Skin epidermis (tissue), 12 donors: ENCODE data around the gene RNASEH2A.
A peak's percentile ranks its signal among the peaks of the same experiment; 100 is the strongest.

Experiments
- H3K27ac ChIP-seq, 21 experiments: fragments of 200-600 bp; sonication (generic) in 11 of 21; one replicate each; pipeline ENCODE4 v1.5.0; 2020; ENCODE audit warnings: mild to moderate bottlenecking in 3 of 21, inconsistent platforms in 2 of 21, moderate library complexity in 2 of 21
- H3K4me3 ChIP-seq, 7 experiments: fragments of 200-600 bp; sonication (generic) in 2 of 7; one replicate each; pipeline ENCODE4 v1.5.0; 2020; ENCODE audit warnings: inconsistent platforms in 2 of 7, mild to moderate bottlenecking in 2 of 7, moderate library complexity in 1 of 7

RNASEH2A gene

DNA sequence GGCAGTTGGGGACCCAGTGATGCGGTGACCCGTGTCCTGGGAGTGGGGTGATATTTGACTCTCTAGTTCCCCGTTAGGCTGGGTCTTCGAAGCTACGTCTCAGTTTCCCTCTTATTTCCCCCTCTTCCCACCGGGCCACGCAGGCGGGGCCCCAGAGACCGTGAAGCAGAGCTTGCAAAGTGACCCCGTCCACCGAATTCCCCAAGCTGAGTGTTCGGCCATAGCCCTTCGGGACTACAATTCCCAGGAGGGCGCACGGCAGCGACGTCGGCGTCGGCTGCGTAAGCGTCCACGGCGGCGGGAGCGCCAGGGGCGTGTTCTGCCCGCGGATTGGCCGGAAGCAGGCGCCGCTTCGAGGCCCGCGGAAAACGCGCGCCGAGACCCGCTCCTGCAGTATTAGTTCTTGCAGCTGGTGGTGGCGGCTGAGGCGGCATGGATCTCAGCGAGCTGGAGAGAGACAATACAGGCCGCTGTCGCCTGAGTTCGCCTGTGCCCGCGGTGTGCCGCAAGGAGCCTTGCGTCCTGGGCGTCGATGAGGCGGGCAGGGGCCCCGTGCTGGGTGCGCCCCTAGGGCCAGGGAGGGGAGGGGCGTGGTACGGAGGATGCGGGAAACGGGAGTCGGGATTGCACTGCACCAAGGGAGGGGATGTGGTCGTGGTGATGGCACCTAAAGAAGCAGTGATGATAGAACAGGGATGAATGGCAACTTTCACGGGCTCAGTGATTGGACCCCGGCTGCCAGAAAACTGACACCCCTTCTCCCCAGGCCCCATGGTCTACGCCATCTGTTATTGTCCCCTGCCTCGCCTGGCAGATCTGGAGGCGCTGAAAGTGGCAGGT is at the start of gene RNASEH2A:
TSS of gene RNASEH2A (plus strand) at position 343 of the 840 bp plus-strand sequence. CDS start at position 433, 90 bp downstream.
- peak within 1 kb of the TSS; percentile 57 to 67 (median 61) for H3K4me3 ChIP-seq
- H3K27ac ChIP-seq: peak within 1 kb of the TSS in 19 of 21 experiments; percentile 7 to 83 (median 68)

DNA sequence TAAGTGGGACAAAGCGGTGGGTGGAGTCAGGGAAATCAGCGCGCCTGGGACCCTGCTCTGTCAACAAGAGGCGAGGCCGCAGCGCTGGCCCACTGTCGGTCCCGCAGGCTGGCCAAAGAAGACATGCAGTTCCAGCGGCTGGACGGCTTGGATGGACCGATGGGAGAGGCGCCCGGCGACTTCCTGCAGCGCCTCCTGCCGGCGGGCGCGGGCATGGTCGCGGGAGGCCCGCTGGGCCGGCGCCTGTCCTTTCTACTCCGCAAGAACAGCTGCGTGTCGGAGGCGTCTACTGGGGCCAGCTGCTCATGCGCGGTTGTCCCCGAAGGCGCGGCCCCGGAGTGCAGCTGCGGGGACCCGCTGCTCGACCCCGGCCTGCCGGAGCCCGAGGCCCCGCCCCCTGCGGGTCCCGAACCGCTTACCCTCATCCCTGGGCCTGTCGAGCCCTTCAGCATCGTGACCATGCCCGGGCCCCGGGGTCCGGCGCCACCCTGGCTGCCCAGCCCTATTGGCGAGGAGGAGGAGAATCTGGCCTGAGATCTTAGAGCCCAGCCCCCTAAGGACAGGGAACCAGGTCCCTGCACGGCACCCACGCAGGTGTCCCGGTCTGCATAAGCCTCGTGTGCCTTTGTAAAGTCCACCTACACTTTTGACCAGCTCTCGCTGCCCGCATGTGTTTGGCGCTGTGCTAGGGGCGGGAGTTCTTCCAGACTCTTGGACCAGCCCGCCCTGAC is 48.7 kb upstream of the RNASEH2A start:
- peak overlapping the region in 3 of 21 experiments; percentile 13 to 73 (median 59) for H3K27ac ChIP-seq
- H3K4me3 ChIP-seq: peak overlapping the region in 5 of 7 experiments; percentile 7 to 32 (median 18)

DNA sequence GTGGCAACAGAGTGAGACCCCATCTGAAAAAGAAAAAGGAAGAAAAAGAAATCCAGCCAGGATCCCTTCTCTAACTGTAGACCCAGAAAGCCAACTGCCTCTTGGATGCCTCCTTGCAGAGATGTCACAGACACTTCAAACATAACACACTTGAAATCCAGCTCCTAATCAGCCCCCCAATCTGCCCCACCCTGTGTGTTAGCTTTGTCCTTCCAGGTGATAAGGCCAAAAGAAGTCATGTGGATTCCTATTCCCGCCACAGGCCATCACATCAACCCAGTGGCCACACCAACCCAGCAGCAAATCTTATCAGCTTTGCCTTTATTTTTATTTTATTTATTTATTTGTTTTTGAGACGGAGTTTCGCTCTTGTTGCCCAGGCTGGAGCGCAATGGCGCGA is 46.7 kb upstream of the RNASEH2A start:
- no peak overlapping the region for H3K27ac ChIP-seq
- no peak overlapping the region for H3K4me3 ChIP-seq

DNA sequence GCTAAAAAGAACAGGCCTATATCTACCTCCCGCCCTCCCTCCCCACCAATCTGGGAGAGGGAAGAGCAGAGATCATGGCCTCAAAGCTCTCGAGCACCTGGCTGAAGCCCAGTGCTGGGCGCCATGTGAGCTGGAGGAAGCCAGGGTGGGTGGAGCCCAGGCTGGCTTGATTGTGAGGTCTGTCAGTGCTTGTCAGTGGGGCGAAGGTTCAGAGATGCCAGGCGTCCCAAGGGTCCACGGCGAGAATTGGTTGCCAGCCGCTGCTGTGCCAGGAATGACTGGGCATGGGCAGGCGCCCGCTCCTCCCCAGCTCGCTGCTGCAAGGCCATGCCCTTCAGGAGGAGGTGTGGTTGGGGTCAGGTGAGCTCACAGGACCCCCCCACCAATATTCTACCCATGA is 43.3 kb upstream of the RNASEH2A start:
- no peak overlapping the region for H3K4me3 ChIP-seq
- H3K27ac ChIP-seq: no peak overlapping the region

DNA sequence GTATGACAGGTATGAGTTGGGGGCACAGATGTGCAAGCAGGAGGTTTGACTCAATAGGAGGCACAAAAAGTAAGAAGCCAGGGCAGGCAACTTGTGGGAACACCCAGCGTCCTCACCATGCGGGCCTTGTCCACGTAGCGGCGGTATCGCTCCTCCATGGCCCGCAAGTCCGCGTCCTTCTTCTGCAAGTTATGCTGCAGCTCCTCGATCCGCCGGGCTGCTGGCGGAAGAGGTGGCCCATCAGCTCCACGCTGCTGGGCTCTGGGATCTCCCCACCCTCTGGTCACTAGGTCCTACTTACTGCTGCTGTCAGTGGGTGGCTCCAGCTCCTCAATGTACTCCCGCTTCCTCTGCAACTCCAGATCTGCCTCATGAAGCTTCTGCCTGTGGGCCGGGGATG is 41.7 kb upstream of the RNASEH2A start:
- H3K27ac ChIP-seq: no peak overlapping the region

DNA sequence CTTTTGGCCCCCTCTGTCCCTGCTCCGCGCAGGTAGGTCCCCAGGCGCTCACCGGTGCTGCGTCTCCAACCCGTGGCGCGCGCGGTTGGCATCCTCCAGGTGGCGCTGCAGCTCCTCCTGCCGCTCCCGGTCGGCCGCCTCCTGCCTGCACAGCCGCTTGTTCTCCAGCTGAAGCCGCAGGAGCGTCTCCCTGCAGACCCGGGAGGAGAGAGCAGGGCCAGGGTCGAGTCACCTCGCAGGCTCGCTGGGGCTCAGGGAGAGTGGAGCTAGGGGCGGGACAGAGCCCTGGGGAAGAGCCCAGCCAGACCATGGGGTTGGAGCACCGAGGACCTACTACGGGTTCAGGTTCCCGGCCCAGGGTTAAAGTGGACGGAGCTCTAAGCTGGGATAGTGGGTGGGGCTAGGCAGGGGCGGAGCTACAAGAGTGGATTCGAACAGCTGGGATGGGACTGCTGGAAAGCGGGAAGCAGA is 40.3 kb upstream of the RNASEH2A start:
- H3K4me3 ChIP-seq: peak overlapping the region in 6 of 7 experiments; percentile 7 to 40 (median 34)
- peak overlapping the region in 3 of 21 experiments; percentile 27 to 37 (median 33) for H3K27ac ChIP-seq

More for the DNA sequence above, 41.7 kb upstream of the RNASEH2A start:
- no peak overlapping the region for H3K4me3 ChIP-seq

DNA sequence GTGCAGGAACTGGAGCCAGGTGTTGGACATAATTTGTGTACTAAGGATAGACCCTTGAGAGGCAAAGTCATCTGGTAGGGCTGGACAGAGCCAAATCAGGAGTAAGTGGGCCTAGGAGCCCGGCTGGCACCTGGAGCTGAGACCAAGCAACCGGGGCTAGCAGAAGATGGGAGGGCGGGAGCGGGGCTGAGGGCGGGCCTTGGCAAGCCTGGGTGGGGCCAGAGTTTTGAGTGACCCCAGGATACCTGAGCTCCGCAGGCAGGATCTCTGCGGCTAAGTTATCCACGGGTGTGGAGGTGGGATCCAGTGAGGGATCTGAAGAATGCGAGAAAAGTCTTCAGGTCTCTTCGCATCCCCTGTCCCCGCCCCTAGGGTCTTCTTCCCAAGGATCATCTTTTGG is 39.2 kb upstream of the RNASEH2A start:
- Histone ChIP-seq H3K27ac (no peak overlapping the region), H3K4me3 (no peak overlapping the region)

DNA sequence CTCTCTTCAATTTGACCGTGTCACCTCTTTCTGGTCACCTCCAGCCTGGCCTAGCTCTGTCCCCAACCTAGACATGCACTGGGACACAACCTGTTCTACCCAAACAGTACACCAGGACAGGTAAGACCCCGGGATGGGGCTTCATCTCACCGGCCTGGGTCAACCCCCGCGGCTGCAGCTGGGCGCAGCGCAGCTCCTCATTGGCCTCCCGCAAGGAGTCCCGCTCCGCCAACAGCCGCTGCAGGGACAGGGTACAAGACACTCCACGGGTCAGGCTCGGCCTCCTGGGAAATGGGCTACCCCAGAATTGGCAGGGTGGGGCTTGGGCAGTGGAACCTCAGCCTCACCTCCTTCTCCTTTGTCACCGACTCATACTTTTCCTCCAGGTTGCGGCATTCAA is 38.7 kb upstream of the RNASEH2A start:
- H3K27ac ChIP-seq: no peak overlapping the region
- H3K4me3 ChIP-seq: no peak overlapping the region

DNA sequence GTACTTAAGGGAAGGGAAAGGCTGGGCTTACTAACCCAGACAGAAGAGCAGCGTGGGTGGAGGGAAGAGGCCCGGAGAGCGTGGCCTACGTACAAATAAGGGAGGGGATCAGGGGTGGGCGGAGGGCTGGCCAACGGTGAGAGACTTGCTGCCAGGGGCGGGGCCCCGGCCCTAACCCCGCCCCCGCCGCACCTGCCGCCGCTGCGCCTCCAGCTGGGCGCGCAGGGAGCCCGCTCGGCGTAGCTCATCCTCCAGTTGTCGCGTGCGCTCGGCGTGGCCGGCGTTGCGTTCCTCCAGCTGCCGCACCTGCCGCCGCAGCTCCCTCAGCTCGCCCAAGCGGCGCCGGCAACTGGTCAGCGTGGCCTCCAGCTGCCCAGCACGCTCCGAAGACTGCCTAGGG is 36.7 kb upstream of the RNASEH2A start:
- H3K27ac ChIP-seq: peak overlapping the region in 2 of 21 experiments; percentile 0 to 16
- no peak overlapping the region for H3K4me3 ChIP-seq

DNA sequence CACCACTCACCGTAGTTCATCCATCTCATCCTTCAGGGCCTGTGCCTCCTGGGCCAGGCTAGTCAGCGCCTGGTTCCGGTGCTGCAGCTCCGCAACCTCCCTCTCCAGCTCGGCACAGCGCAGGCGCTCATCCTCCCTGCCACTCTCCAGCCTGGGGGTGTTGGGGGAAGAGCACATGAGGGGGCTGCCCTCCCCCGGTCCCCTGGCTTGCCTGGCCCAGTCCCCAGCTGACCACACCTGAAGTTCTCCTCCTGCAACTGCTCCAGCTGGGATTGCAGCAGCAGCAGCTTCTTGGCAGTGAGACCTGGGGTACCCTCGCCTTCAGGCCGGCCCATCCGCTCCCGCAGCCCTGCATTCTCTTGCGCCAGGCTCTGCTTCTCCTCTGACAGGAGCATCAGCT is 35.5 kb upstream of the RNASEH2A start:
- Histone ChIP-seq H3K4me3 (no peak overlapping the region), H3K27ac (no peak overlapping the region)

DNA sequence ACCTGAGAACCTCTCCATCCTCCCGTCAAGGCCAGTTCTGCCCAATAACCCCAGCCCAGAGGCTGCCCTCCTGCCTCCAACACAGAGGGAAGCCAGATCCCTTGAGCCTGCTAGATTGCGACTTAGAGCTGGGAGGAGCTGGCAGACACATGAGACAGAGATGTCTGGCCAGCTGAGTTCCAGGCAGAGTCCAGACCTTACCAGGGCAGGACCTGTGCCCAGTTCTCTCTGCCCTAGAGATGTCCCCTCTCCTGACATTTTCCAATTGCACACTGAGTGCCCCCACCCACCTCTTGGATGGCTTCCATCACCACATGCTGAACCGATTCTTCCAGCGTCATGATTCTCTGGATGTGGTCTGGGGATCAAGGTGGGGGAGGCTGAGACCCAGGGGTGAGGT is 34.1 kb upstream of the RNASEH2A start:
- peak overlapping the region in 2 of 21 experiments; percentile 37 to 47 for H3K27ac ChIP-seq
- no peak overlapping the region for H3K4me3 ChIP-seq

DNA sequence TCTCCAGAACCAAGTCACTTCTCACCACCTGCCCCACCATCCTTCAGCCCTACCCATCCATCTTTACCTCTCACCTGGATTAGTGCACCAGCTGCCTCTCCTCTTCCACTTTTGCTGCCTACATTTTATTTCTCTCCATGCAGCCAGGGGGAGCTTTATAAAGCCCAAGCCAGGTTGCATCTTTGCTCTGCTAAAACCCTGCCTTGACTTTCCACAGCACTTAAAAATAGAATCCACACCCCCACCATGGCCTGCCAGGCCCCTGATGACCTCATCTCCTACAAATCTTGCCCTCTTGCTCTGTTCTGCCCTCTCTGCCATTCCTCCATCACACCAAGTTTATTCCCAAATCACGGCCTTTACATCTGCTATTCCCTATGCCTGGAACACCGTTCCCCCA is 32.8 kb upstream of the RNASEH2A start:
- Histone ChIP-seq H3K27ac (peak overlapping the region in 1 of 21 experiments; percentile 94), H3K4me3 (no peak overlapping the region)

DNA sequence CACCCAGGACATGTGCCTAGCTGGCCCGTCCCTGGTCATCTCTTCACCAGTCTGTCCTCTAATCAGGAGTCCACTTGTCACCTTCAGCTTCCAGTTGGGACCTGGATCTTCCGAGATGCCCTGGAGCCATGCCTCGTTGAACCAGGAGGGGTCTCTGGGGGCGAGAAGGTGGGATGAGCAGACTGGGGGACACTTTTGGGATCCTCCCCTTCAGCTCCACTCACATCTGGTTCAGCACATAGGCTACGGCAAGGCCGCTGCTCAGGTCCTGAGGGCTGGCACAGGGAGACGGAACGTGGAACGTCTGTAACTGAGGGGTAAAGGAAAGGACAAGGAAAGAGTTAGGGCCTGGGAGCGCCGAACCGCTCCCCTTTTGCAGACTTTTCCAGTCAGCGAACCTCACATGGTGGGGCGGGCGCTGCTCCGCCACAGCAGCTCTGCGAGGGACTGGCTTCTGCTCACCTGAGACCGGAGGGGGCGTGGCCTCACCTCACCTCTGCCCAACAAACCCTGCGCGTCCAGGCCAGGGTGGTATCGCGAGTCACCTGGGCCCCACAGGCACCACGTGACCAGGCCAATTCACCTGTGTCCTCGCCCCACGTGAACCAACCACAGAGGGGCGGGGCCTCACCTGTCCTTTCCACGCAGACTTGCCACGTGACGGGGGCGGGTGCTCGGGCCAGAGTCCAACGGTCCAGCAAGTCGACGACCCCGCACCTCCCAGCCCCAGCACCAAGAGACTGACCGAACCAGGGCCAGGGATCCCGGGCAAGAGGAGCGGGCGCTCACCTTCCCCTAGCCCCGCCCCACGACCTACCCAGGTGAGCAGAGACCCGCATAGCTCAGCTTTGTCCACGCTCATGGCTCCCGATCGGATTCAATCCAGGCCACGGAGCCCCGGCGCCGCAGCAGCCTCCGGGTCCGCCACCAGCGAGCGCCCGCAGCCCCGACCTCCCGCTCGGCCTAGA is 31.5 kb upstream of the RNASEH2A start, which contains the start of gene HOOK2:
TSS of gene HOOK2 (minus strand) at position 965 of the 968 bp plus-strand sequence. CDS start at position 862, 103 bp downstream.
- peak within 1 kb of the TSS; percentile 61 to 75 (median 68) for H3K4me3 ChIP-seq
- H3K27ac ChIP-seq: peak within 1 kb of the TSS in 20 of 21 experiments; percentile 69 to 96 (median 86)

DNA sequence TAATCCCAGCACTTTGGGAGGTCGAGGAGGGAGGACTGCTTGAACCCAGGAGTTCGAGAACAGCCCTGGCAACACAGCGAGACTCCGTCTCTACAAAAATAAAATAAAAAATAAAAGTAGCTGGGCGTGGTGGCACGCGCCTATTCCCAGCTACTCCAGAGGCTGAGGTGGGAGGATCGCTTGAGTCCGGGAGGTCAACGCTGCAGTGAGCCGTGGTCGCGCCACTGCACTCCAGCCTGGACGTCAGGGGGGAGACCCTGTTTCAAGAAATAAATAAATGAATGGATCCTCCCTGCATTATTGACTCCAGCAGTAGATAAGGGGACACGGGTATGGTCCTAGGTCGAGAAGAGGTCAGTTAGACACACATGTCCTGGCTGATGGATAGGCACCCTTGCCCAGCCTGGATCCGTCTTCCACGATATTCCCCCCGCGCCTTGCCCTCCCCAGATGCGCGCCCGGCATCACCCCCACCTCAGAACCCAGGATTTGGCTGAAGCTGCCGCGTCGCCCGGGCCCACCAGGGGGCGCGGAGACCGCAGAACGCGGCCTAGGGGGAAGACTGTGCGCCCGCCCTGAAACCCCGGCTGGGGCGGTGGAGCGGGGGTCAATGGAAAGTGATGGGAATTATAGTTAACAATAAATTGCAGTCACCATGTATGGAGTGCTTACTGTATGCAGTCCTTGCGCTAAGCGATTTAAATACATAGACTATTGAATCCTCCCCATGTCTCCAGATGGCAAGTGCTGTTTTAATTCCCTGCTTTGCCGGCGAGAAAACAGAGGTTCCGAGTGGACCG is 29.0 kb upstream of the RNASEH2A start:
- peak overlapping the region; percentile 71 to 99 (median 96) for H3K27ac ChIP-seq
- H3K4me3 ChIP-seq: peak overlapping the region; percentile 39 to 60 (median 53)

DNA sequence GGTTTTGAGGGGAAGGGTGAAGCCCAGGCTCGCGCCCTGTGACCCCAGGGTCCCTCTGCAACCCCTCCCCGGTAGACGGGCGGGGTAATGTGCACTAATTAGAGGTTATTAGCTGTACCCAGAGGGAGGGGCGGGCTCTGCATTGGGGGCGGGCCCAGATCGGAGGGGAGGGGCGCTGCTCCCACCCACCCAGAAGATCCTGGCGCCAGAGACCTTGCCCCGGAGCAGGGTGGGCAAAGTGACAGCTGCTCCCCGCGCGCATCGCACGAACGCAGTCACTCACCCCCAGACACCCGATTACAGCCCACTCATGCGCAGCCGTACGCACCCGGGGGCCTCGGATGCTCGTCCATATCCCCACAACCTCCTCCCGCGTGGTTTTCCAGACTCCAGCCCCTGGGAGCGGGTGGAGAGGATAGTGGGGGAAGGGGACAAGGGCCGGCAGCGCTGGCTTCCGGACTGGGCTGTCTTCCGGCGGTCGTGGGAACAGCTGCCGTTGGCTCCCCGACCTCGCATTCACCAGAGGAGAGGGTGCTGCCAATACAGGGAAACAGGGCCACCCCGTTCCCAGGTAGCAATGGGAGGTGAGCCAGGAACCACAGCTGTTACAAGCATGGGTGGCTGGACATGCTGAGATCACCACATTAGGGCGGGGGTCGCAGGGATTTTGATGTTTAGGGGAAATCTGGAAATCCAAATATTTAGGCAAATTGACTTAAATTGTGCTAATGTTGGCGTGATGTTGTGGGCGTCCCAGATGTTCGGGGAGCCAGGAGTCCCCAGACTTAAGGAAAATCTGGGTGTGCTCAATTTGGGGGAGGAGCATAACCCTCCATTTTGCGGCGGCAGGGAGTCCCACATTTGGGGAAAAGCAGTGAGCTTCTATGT is 28.1 kb upstream of the RNASEH2A start:
- peak overlapping the region; percentile 71 to 99 (median 96) for H3K27ac ChIP-seq
- H3K4me3 ChIP-seq: peak overlapping the region; percentile 39 to 60 (median 53)

DNA sequence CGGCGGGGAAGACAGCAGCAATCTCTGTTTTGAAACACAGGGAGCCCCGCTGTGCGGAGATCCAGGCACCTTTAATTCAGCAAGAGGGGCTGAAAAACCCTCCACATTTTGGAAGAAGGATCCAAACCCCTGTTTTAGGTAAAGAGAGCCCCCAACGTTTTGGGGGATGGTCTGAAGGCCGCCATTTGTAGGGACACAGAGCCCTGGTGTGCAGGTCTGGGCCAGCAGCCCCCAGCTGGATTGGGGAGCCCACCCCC is 27.6 kb upstream of the RNASEH2A start:
- peak overlapping the region; percentile 39 to 60 (median 53) for H3K4me3 ChIP-seq
- H3K27ac ChIP-seq: peak overlapping the region; percentile 71 to 99 (median 96)

DNA sequence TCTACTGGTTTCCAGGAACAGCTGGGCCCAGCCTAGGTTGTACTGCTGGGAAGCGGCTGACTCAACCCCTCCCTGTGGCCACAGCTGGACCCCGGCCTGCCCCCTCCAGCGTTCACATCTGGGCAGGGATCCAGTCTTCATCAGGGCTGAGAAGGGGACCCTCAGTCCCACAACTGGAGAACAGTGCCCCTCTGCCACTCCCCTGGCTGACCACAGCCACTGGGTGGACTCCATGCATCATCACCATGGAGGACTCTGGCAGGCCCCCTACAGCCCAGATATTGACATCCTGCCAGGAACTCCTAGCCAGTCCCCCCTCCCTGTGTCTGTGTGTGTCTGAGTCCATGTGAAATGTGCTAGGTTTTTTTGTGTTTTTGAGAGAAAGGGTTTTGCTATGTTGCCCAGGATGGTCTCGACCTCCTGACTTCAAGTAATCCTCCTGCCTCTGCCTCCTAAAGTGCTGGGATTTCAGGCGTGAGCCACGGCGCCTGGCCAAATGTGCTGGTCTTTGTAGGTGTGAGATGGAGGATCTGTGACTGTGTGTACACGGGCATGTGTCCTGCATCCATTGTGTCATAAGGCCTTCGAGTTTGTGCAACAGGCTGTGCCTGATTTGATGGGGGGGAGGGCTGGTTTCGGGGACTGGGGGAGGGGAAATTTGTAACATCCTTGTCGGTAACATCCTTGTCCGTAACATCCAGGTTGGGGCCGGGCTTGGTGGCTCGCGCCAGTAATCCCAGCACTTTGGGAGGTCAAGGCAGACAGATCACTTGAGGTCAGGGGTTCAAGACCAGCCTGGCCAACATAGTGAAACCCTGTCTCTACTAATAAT is 27.0 kb upstream of the RNASEH2A start:
- peak overlapping the region; percentile 71 to 99 (median 96) for H3K27ac ChIP-seq
- H3K4me3 ChIP-seq: peak overlapping the region; percentile 39 to 60 (median 53)
